ENCODE results near the gene GPX4.

GPX4 gene

GRCh38 chr19:1086613-1087012 lies 17.2 kb upstream of the GPX4 start:
- H3K36me3 ChIP-seq (ENCODE audit: control insufficient read depth, insufficient read depth, low read length) = peaks cover 12% of the 10 kb centered on the region
- H3K9me3 ChIP-seq (ENCODE audit: control insufficient read depth, low read length) = no peaks in the 10 kb centered on the region
- H3K4me1 ChIP-seq (ENCODE audit: control insufficient read depth, insufficient read depth, low read length) = peaks cover 1% of the 10 kb centered on the region
- WGBS, 2 experiments = 88 to 90% methylated on average over 21 of the region's 21 CpGs
- no peak overlapping the region for H3K27ac ChIP-seq (ENCODE audit: insufficient read depth, low read depth, low read length, poor library complexity, severe bottlenecking)
- H3K27me3 ChIP-seq (ENCODE audit: control insufficient read depth, insufficient read depth, low read length, poor library complexity, severe bottlenecking) = no peaks in the 10 kb centered on the region
- no peak overlapping the region for H3K4me3 ChIP-seq (ENCODE audit: insufficient read depth, low read depth, low read length)

GRCh38 chr19:1087813-1088415 lies 15.9 kb upstream of the GPX4 start:
- H3K36me3 ChIP-seq (ENCODE audit: control insufficient read depth, insufficient read depth, low read length) = peaks cover 19% of the 10 kb centered on the region
- no peaks in the 10 kb centered on the region for H3K9me3 ChIP-seq (ENCODE audit: control insufficient read depth, low read length)
- H3K27me3 ChIP-seq (ENCODE audit: control insufficient read depth, insufficient read depth, low read length, poor library complexity, severe bottlenecking) = no peaks in the 10 kb centered on the region
- H3K4me1 ChIP-seq (ENCODE audit: control insufficient read depth, insufficient read depth, low read length) = no peaks in the 10 kb centered on the region
- 89% methylated on average over 27 of the region's 27 CpGs for WGBS, 2 experiments
- no peak overlapping the region for H3K27ac ChIP-seq (ENCODE audit: insufficient read depth, low read depth, low read length, poor library complexity, severe bottlenecking)
- no peak overlapping the region for H3K4me3 ChIP-seq (ENCODE audit: insufficient read depth, low read depth, low read length)

DNA sequence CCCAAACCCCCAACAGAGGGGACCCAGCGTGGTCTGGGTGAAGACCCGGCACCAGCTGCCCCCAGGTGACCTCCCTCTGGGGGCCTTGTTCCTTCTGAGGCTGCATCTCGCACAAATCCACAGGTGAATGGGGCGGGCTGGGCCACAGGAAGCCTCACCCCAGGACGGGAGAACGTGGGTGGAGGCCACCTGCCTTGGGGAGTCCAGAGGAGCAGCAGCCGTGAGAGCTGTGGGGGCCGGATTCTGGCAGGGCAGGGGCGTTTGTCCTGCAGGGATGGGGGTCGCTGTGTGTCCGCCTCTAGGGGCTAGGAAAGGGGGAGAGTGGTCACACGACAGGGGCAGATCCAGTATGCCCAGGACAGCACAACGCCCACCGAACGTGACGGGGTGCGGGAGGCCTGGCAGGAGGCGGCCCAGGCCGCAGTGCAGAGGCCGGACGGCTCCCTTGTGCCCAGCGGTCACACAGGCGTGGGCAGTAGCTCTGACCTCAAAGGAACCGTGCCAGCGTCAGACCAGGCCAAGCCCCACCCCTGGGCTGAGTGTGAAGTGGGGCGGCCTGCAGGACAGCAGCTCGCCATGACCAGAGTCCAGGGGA lies 15.3 kb upstream of the GPX4 start:
- 95 to 96% methylated on average over 27 of the region's 27 CpGs for WGBS, 2 experiments
- H3K9me3 ChIP-seq (ENCODE audit: control insufficient read depth, low read length) = no peaks in the 10 kb centered on the region
- peaks cover 25% of the 10 kb centered on the region for H3K36me3 ChIP-seq (ENCODE audit: control insufficient read depth, insufficient read depth, low read length)
- H3K27me3 ChIP-seq (ENCODE audit: control insufficient read depth, insufficient read depth, low read length, poor library complexity, severe bottlenecking) = no peaks in the 10 kb centered on the region
- no peak overlapping the region for H3K4me3 ChIP-seq (ENCODE audit: insufficient read depth, low read depth, low read length)
- H3K4me1 ChIP-seq (ENCODE audit: control insufficient read depth, insufficient read depth, low read length) = no peaks in the 10 kb centered on the region
- H3K27ac ChIP-seq (ENCODE audit: insufficient read depth, low read depth, low read length, poor library complexity, severe bottlenecking) = no peak overlapping the region

DNA sequence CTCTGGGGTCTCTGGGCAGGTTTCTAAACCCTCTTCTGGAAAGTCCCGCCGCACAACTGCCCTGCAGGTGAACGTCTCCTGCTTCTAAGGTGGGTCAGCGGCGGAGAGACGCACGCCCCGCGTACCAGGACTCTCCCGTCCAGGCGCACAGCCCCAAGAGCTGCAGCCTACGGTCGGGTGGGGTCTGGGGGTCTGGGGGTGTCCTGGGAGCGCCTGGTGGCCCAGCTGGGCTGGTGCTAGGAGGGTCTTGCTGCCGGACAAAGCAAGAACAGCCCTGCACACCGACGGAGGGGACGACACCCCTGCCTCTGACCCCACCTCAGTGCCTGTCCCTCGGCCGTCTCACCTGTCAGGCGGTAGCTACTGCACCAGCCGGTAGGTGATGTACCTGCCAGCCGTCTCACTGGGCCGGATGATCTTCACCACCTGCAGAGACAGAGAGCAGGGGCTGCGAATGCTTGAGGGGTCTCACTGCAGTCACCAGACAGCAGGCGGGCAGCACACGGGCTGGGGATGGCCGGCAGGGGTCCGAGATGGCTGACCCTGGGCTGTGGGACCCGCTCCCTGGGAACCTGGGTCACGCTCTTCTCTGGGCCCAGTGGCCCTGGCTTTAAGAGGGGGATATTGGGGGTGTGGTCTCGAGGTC lies 14.5 kb upstream of the GPX4 start:
- peaks cover 25% of the 10 kb centered on the region for H3K36me3 ChIP-seq (ENCODE audit: control insufficient read depth, insufficient read depth, low read length)
- whole genome bisulfite sequencing, 2 experiments = 96% methylated on average over 32 of the region's 32 CpGs

GRCh38 chr19:1089891-1090290 lies 13.9 kb upstream of the GPX4 start:
- H3K4me1 ChIP-seq (ENCODE audit: control insufficient read depth, insufficient read depth, low read length) = peaks cover 8% of the 10 kb centered on the region
- no peaks in the 10 kb centered on the region for H3K27me3 ChIP-seq (ENCODE audit: control insufficient read depth, insufficient read depth, low read length, poor library complexity, severe bottlenecking)
- no peak overlapping the region for H3K27ac ChIP-seq (ENCODE audit: insufficient read depth, low read depth, low read length, poor library complexity, severe bottlenecking)
- H3K9me3 ChIP-seq (ENCODE audit: control insufficient read depth, low read length) = no peaks in the 10 kb centered on the region
- WGBS, 2 experiments = 93% methylated on average over 22 of the region's 22 CpGs
- no peak overlapping the region for H3K4me3 ChIP-seq (ENCODE audit: insufficient read depth, low read depth, low read length)
- H3K36me3 ChIP-seq (ENCODE audit: control insufficient read depth, insufficient read depth, low read length) = peaks cover 25% of the 10 kb centered on the region

More for the DNA sequence above, 14.5 kb upstream of the GPX4 start:
- H3K27me3 ChIP-seq (ENCODE audit: control insufficient read depth, insufficient read depth, low read length, poor library complexity, severe bottlenecking) = no peaks in the 10 kb centered on the region
- H3K4me1 ChIP-seq (ENCODE audit: control insufficient read depth, insufficient read depth, low read length) = peaks cover 6% of the 10 kb centered on the region
- H3K9me3 ChIP-seq (ENCODE audit: control insufficient read depth, low read length) = no peaks in the 10 kb centered on the region
- no peak overlapping the region for H3K4me3 ChIP-seq (ENCODE audit: insufficient read depth, low read depth, low read length)
- H3K27ac ChIP-seq (ENCODE audit: insufficient read depth, low read depth, low read length, poor library complexity, severe bottlenecking) = no peak overlapping the region

DNA sequence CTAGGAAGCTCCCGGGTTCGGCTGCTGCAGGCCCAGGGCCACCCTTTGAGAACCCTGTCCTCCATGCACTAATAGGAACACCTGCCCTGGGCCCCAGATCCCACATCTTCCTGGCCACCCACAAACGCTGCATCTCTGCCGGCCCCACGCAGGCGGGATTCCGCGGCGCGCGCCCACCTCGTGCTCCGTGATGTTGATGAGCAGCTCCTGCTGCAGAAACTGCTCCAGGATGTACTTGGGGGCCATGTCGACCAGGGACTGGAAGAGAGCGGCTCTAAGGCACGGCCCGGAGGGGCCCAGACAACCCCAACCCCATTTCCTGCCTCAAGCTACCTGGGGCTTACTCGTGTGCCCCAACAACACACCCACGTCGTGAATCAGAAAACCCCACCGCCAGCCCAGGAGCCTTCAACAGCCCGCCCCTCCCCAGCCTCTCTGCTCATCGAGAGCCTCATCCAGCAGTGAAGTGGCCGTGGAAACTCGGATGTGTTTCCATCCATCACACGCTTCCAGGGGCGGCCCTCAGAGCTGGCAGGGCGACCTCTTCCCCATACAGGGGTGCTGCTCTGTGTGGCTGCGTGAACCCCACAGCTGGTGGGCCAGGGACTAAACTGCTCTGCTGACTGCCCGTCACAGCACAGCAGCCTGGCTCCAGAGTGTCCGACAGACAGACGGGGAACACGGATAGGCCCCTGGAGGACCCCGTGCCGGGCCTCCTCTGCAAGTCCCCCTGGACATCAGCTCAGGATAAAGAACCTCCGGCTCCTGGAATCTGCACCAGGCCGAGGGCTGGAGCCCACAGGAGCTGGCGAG lies 12.9 kb upstream of the GPX4 start:
- no peaks in the 10 kb centered on the region for H3K9me3 ChIP-seq (ENCODE audit: control insufficient read depth, low read length)
- H3K36me3 ChIP-seq (ENCODE audit: control insufficient read depth, insufficient read depth, low read length) = peaks cover 22% of the 10 kb centered on the region
- 95 to 96% methylated on average over 38 of the region's 38 CpGs for WGBS, 2 experiments
- no peak overlapping the region for H3K27ac ChIP-seq (ENCODE audit: insufficient read depth, low read depth, low read length, poor library complexity, severe bottlenecking)
- H3K4me3 ChIP-seq (ENCODE audit: insufficient read depth, low read depth, low read length) = no peak overlapping the region
- no peaks in the 10 kb centered on the region for H3K27me3 ChIP-seq (ENCODE audit: control insufficient read depth, insufficient read depth, low read length, poor library complexity, severe bottlenecking)
- H3K4me1 ChIP-seq (ENCODE audit: control insufficient read depth, insufficient read depth, low read length) = peaks cover 8% of the 10 kb centered on the region

GRCh38 chr19:1091544-1092175 lies 12.1 kb upstream of the GPX4 start:
- Histone ChIP-seq H3K4me1 (ENCODE audit: control insufficient read depth, insufficient read depth, low read length) (peaks cover 8% of the 10 kb centered on the region), H3K27me3 (ENCODE audit: control insufficient read depth, insufficient read depth, low read length, poor library complexity, severe bottlenecking) (no peaks in the 10 kb centered on the region), H3K9me3 (ENCODE audit: control insufficient read depth, low read length) (no peaks in the 10 kb centered on the region), H3K4me3 (ENCODE audit: insufficient read depth, low read depth, low read length) (no peak overlapping the region), H3K27ac (ENCODE audit: insufficient read depth, low read depth, low read length, poor library complexity, severe bottlenecking) (no peak overlapping the region), H3K36me3 (ENCODE audit: control insufficient read depth, insufficient read depth, low read length) (peaks cover 22% of the 10 kb centered on the region)
- 94 to 97% methylated on average over 27 of the region's 27 CpGs for WGBS, 2 experiments

DNA sequence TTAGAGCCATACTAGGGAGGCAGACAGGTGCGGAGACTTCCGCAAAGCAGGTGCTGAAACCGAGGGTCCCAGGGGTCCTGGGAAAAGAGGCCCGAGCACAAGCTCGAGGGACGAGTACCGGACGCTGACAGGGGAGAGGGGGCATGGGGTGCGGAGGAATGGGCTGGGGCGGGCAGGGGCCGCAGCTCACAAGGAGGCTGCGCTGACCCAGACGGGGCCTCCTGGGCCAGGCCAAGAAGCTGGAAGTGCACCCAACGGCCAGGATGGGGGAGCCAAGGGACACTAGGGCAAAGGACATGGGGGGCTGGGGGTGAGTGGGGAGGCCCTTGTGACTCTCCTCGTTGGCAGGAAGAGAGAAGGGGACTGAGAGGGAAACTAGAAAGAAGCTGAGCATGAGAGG lies 10.5 kb upstream of the GPX4 start:
- no peak overlapping the region for H3K27ac ChIP-seq (ENCODE audit: insufficient read depth, low read depth, low read length, poor library complexity, severe bottlenecking)
- H3K4me1 ChIP-seq (ENCODE audit: control insufficient read depth, insufficient read depth, low read length) = peaks cover 8% of the 10 kb centered on the region
- H3K9me3 ChIP-seq (ENCODE audit: control insufficient read depth, low read length) = no peaks in the 10 kb centered on the region
- H3K27me3 ChIP-seq (ENCODE audit: control insufficient read depth, insufficient read depth, low read length, poor library complexity, severe bottlenecking) = no peaks in the 10 kb centered on the region
- H3K36me3 ChIP-seq (ENCODE audit: control insufficient read depth, insufficient read depth, low read length) = peaks cover 22% of the 10 kb centered on the region
- no peak overlapping the region for H3K4me3 ChIP-seq (ENCODE audit: insufficient read depth, low read depth, low read length)
- WGBS, 2 experiments = 95 to 97% methylated on average over 15 of the region's 15 CpGs

GRCh38 chr19:1093811-1094553 lies 9.8 kb upstream of the GPX4 start:
- H3K4me1 ChIP-seq (ENCODE audit: control insufficient read depth, insufficient read depth, low read length) = peaks cover 8% of the 10 kb centered on the region
- no peaks in the 10 kb centered on the region for H3K27me3 ChIP-seq (ENCODE audit: control insufficient read depth, insufficient read depth, low read length, poor library complexity, severe bottlenecking)
- WGBS, 2 experiments = 86 to 87% methylated on average over 32 of the region's 32 CpGs
- peaks cover 20% of the 10 kb centered on the region for H3K36me3 ChIP-seq (ENCODE audit: control insufficient read depth, insufficient read depth, low read length)
- H3K9me3 ChIP-seq (ENCODE audit: control insufficient read depth, low read length) = no peaks in the 10 kb centered on the region
- H3K4me3 ChIP-seq (ENCODE audit: insufficient read depth, low read depth, low read length) = peak overlapping the region; percentile 93
- no peak overlapping the region for H3K27ac ChIP-seq (ENCODE audit: insufficient read depth, low read depth, low read length, poor library complexity, severe bottlenecking)
